Osteocyte (in vitro differentiated cells): ENCODE data around the gene ROCK2. TPM values are rescaled to one million over a fixed set of nuclear protein-coding genes. Genes with fewer than 3 reads are reported as not detected.

Experiments
- DNase-seq: peaks from one replicate; pipeline ENCODE4 v3.0.0; 2021; ENCODE audit warnings: mixed read lengths; ENCODE audit not compliant: unreplicated experiment; ENCODE audit errors: extremely low spot score
- H3K27ac Mint-ChIP-seq: one replicate; pipeline ENCODE4 v1.8.0; 2021; ENCODE audit warnings: mild to moderate bottlenecking, mixed read lengths; ENCODE audit not compliant: unreplicated experiment
- H3K27me3 Mint-ChIP-seq: one replicate; pipeline ENCODE4 v1.8.0; 2021; ENCODE audit warnings: mixed read lengths; ENCODE audit not compliant: unreplicated experiment
- H3K36me3 Mint-ChIP-seq: one replicate; pipeline ENCODE4 v1.8.0; 2021; ENCODE audit warnings: mixed read lengths; ENCODE audit not compliant: unreplicated experiment
- H3K4me1 Mint-ChIP-seq: one replicate; pipeline ENCODE4 v1.8.0; 2021; ENCODE audit warnings: mixed read lengths; ENCODE audit not compliant: unreplicated experiment
- H3K4me3 Mint-ChIP-seq: one replicate; pipeline ENCODE4 v1.8.0; 2021; ENCODE audit warnings: mild to moderate bottlenecking, moderate library complexity, mixed read lengths; ENCODE audit not compliant: unreplicated experiment
- H3K9me3 Mint-ChIP-seq: one replicate; pipeline ENCODE4 v1.8.0; 2021; ENCODE audit warnings: mixed read lengths; ENCODE audit not compliant: unreplicated experiment
- CTCF ChIP-seq: fragments of 200-600 bp; sonication (generic); IDR thresholded peaks from 2 replicates; pipeline ENCODE4 v1.5.0; 2021; ENCODE audit warnings: antibody characterized with exemption, mild to moderate bottlenecking, moderate library complexity
- total RNA-seq: library from RNA; stranded (reverse); gene quantifications from 2 replicates; pipeline ENCODE4 v1.2.1, GENCODE V29; 2021

The ROCK2 gene
- total RNA-seq, 1 donor from 2014 or later: 56.4 TPM

- Mint-ChIP-seq H3K4me1 (peaks cover 49% of the 10 kb centered on the region), H3K27me3 (no peaks in the 10 kb centered on the region), H3K36me3 (no peaks in the 10 kb centered on the region), H3K27ac (no peak overlapping the region), H3K9me3 (no peaks in the 10 kb centered on the region), H3K4me3 (no peak overlapping the region)
- TF ChIP-seq CTCF: no peak
- DNase-seq: no peak
Measured at GRCh38 chr2:11385216-11385615, 40.8 kb upstream of the ROCK2 start.

GRCh38 chr2:11379558-11379957, 35.1 kb upstream of the ROCK2 start:
- Mint-ChIP-seq H3K27me3 (no peaks in the 10 kb centered on the region), H3K36me3 (no peaks in the 10 kb centered on the region), H3K4me3 (no peak overlapping the region), H3K27ac (peak overlapping the region; percentile 89), H3K4me1 (peaks cover 49% of the 10 kb centered on the region), H3K9me3 (no peaks in the 10 kb centered on the region)
- TF ChIP-seq CTCF: no peak
- no peak for DNase-seq

- no peaks in the 10 kb centered on the region for H3K27me3 Mint-ChIP-seq
- peaks cover 64% of the 10 kb centered on the region for H3K4me1 Mint-ChIP-seq
- DNase-seq: no peak
- peak overlapping the region; percentile 18 for H3K27ac Mint-ChIP-seq
- H3K9me3 Mint-ChIP-seq: no peaks in the 10 kb centered on the region
- TF ChIP-seq CTCF: no peak
- no peaks in the 10 kb centered on the region for H3K36me3 Mint-ChIP-seq
- no peak overlapping the region for H3K4me3 Mint-ChIP-seq
Measured at GRCh38 chr2:11377928-11378545, 33.6 kb upstream of the ROCK2 start.

GRCh38 chr2:11376071-11376470, 31.6 kb upstream of the ROCK2 start:
- no peak for TF ChIP-seq CTCF
- Mint-ChIP-seq H3K4me1 (peaks cover 79% of the 10 kb centered on the region), H3K27me3 (no peaks in the 10 kb centered on the region), H3K36me3 (no peaks in the 10 kb centered on the region), H3K27ac (peak overlapping the region; percentile 96), H3K9me3 (no peaks in the 10 kb centered on the region), H3K4me3 (no peak overlapping the region)
- DNase-seq: no peak

GRCh38 chr2:11375689-11376027, 31.2 kb upstream of the ROCK2 start:
- Mint-ChIP-seq H3K4me1 (peaks cover 79% of the 10 kb centered on the region), H3K4me3 (no peak overlapping the region), H3K36me3 (no peaks in the 10 kb centered on the region), H3K27me3 (no peaks in the 10 kb centered on the region), H3K9me3 (no peaks in the 10 kb centered on the region), H3K27ac (peak overlapping the region; percentile 96)
- no peak for TF ChIP-seq CTCF
- DNase-seq: no peak
